BLaER1 treated with 17β-estradiol and CSF1 and Interleukin-3, amounts not matched to agents 10 nM and 100 nM (cell line): ENCODE measurements around the gene PCNX1.
"Not testable (repeated sequence)": the region's sequence is repeated elsewhere in the genome, so short reads cannot be mapped to it uniquely, and the experiment has no call there.

ENCODE experiments used
- H3K27ac ChIP-seq, 11 experiments: shearing (Covaris generic); formaldehyde crosslinking; 2 replicates each; pipeline ENCODE4 v1.8.1; 2022
- H3K27me3 ChIP-seq, 11 experiments: shearing (Covaris generic); formaldehyde crosslinking; 2 replicates each; pipeline ENCODE4 v1.8.1; 2022
- H3K36me3 ChIP-seq, 11 experiments: shearing (Covaris generic); formaldehyde crosslinking; 2 replicates each; pipeline ENCODE4 v1.8.1; 2022
- H3K4me1 ChIP-seq, 10 experiments: shearing (Covaris generic); formaldehyde crosslinking; 2 replicates each; pipeline ENCODE4 v1.8.1; 2022
- H3K4me2 ChIP-seq, 11 experiments: shearing (Covaris generic); formaldehyde crosslinking; 2 replicates each; pipeline ENCODE4 v1.8.1; 2022
- H3K4me3 ChIP-seq, 10 experiments: shearing (Covaris generic); formaldehyde crosslinking; 2 replicates each; pipeline ENCODE4 v1.8.1; 2022
- H3K9ac ChIP-seq, 11 experiments: shearing (Covaris generic); formaldehyde crosslinking; 2 replicates each; pipeline ENCODE4 v1.8.1; 2022
- H3K9me3 ChIP-seq, 11 experiments: shearing (Covaris generic); formaldehyde crosslinking; replicated peaks in 1 of 11; 2 replicates each; pipeline ENCODE4 v1.8.1; 2022
- H4K20me1 ChIP-seq, 11 experiments: shearing (Covaris generic); formaldehyde crosslinking; 2 replicates each; pipeline ENCODE4 v1.8.1; 2022
- Cebpa-rat ChIP-seq, 11 experiments: shearing (Covaris generic); IDR thresholded peaks; 2 replicates each; pipeline ENCODE4 v1.8.1; 2022

The PCNX1 gene

DNA sequence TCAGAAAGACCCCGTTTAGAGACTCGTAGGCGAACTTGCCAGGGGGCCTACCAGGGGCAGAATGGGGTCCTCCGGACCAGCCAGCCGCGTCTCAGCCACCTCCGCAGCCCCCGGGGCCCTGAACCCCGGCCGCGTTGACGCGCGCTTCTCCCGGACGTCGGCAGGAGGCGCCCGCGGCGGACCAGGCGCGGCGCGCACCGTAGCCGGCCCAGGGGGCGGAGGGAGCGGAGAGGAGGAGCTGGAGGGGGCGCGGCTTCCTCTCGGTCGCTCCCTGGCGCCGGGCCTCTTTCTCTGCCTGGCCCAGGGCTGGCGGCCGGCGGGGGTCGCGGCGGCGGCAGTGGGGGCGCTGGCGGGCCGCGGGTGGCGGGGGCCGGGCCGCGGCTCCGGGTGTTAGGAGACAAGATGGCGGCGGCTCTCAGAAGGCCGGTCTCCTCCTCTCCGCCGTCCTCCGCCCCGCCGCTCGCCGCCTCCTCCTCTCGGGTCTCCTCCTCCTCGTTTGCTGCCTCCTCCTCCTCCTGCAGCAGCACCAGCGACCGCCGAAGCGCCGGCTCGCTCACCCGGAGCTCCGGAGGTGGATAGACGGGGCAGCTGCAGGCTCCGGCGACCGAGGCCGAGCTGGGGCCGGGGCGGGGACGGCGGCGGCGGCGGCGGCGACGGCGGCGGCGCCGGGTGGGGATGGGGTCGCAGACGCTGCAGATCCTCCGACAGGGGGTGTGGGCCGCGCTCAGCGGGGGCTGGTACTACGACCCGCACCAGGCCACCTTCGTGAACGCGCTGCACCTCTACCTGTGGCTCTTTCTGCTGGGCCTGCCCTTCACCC, at the start of gene PCNX1:
Gene PCNX1, plus strand, starts transcription at position 284 of the 820 bp plus-strand sequence. Its CDS starts 392 bp downstream, at position 676.
- Histone ChIP-seq H3K9me3 (peaks cover 0 to 2% (median 0%) of the 10 kb centered on the region in 11 experiments; a peak in 1 of 22 replicates), H3K27ac (peak within 1 kb of the TSS; percentile 85 to 96 (median 94)), H3K9ac (peak within 1 kb of the TSS; percentile 86 to 98 (median 96))

DNA sequence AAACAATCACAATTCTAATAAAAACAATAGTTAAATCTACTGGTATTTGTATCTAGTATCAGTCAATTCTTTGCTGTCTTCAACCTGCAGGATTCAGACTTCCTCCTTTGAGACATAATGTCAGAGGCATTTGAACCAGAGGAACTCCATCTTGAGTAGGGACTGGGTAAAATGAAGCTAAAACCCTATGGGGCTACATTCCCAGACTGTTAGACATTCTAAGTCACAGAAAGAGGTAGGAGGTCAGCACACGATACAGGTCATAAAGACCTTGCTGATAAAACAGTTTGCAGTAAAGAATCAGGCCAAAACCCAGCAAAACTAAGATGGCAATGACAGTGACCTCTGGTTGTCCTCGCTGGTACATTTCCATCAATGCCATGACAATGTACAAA, 49.8 kb upstream of the PCNX1 start:
- H3K36me3 ChIP-seq, result no peaks in the 10 kb centered on the region
- no peak overlapping the region for H3K9ac ChIP-seq
- H3K4me1 ChIP-seq, result peaks cover 0 to 8% (median 0%) of the 10 kb centered on the region in 10 experiments; a peak in 1 of 20 replicates
- H3K27ac ChIP-seq, result no peak overlapping the region
- no peak overlapping the region for H3K4me3 ChIP-seq
- no peak overlapping the region for H3K4me2 ChIP-seq
- peaks cover 0 to 25% (median 0%) of the 10 kb centered on the region in 11 experiments; a peak in 2 of 22 replicates for H3K9me3 ChIP-seq
- H3K27me3 ChIP-seq, result peaks cover 0 to 29% (median 0%) of the 10 kb centered on the region in 11 experiments; a peak in 5 of 22 replicates
- no peaks in the 10 kb centered on the region for H4K20me1 ChIP-seq
- TF ChIP-seq Cebpa-rat (IDR thresholded peaks at IDR 0.05), result no peak

More for the DNA sequence above, at the start of gene PCNX1:
- no peak for TF ChIP-seq Cebpa-rat (IDR thresholded peaks at IDR 0.05)
- Histone ChIP-seq H3K4me1 (peaks cover 17 to 36% (median 26%) of the 10 kb centered on the region in 10 experiments), H3K4me2 (peak within 1 kb of the TSS; percentile 78 to 96 (median 89)), H3K4me3 (peak within 1 kb of the TSS; percentile 84 to 99 (median 98)), H3K27me3 (no peaks in the 10 kb centered on the region), H3K36me3 (peaks cover 0 to 10% (median under 1%) of the 10 kb centered on the region in 11 experiments; a peak in 7 of 22 replicates), H4K20me1 (peaks cover 14 to 43% (median 35%) of the 10 kb centered on the region in 11 experiments; a peak in 21 of 22 replicates)

DNA sequence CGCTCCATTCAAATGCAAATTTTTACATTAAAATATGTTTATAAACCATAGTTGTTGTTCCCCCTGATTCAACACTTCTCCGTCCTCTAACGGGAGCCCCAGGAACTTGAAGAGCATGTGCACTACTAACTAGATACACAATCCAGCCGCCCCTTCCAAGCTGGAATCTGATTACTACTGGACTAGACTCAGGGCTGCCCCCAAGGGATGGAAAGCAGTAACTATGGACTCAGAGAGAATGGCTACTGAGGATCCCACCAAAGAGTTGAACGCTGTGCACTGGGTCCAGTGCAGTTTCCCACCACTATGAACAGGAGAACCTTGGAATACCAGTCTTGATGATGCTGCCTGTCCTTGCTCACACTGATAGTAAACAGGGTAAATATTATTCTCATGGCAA, 48.6 kb upstream of the PCNX1 start:
- TF ChIP-seq Cebpa-rat (IDR thresholded peaks at IDR 0.05), result no peak
- Histone ChIP-seq H4K20me1 (no peaks in the 10 kb centered on the region), H3K4me3 (no peak overlapping the region), H3K9ac (no peak overlapping the region), H3K9me3 (peaks cover 0 to 26% (median 0%) of the 10 kb centered on the region in 11 experiments; a peak in 3 of 22 replicates), H3K27ac (no peak overlapping the region), H3K4me1 (peaks cover 0 to 8% (median 0%) of the 10 kb centered on the region in 10 experiments; a peak in 1 of 20 replicates), H3K27me3 (peaks cover 0 to 29% (median 0%) of the 10 kb centered on the region in 11 experiments; a peak in 5 of 22 replicates), H3K36me3 (no peaks in the 10 kb centered on the region), H3K4me2 (no peak overlapping the region)

DNA sequence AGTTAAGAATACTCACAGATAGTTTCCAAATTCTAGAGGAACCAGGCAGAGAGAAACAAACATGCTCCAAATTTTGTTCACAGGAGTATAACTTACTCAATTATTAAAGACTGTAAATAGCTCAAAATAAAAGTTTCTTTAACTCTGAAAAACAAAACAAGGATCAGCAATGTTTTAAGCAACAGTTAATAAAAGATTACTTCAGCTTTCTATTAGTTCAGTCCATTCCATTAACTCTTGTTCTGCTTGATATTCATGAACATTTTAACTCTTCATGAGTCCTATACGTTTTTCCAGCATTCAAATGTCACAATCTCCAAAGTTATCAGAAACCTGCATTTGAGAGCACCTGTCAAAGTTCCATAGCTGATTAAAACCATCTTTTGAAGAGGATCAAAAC, 40.3 kb upstream of the PCNX1 start:
- not testable (repeated sequence) for H3K9ac ChIP-seq, H3K36me3 ChIP-seq, H4K20me1 ChIP-seq, H3K4me2 ChIP-seq, H3K4me1 ChIP-seq, H3K27ac ChIP-seq, H3K27me3 ChIP-seq, H3K4me3 ChIP-seq
- H3K9me3 ChIP-seq, result peaks cover 64 to 85% (median 73%) of the 10 kb centered on the region in 11 experiments

DNA sequence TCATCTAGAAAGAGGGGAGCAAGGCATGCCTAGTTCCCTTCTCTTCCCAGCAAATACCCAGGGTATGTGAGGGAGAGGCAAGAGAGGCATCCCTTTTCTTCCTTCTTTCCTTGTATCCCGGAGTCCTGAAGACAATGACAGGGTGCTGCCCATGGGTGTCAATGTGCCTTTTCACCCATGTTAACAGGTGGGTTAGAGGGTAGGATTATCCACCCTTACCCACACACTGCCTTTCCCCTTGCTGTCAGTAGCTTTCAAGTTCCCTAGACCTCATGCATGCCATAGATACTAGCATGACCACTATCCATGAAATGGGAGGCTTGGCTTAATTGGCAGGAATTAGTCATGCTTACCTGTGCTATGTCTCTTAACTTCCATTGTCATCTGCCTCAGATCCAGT, 36.3 kb upstream of the PCNX1 start:
- Histone ChIP-seq H3K27ac (no peak overlapping the region), H3K4me2 (no peak overlapping the region), H3K9me3 (peaks cover 58 to 80% (median 66%) of the 10 kb centered on the region in 11 experiments), H3K36me3 (0 out of 22 replicates have a peak, but pooled peaks cover 0 to 4% (median 0%) of the 10 kb centered on the region in 11 experiments), H4K20me1 (no peaks in the 10 kb centered on the region), H3K4me1 (no peaks in the 10 kb centered on the region), H3K4me3 (no peak overlapping the region), H3K9ac (no peak overlapping the region), H3K27me3 (peaks cover 0 to 8% (median 0%) of the 10 kb centered on the region in 11 experiments; a peak in 2 of 22 replicates)
- TF ChIP-seq Cebpa-rat (IDR thresholded peaks at IDR 0.05), result no peak

DNA sequence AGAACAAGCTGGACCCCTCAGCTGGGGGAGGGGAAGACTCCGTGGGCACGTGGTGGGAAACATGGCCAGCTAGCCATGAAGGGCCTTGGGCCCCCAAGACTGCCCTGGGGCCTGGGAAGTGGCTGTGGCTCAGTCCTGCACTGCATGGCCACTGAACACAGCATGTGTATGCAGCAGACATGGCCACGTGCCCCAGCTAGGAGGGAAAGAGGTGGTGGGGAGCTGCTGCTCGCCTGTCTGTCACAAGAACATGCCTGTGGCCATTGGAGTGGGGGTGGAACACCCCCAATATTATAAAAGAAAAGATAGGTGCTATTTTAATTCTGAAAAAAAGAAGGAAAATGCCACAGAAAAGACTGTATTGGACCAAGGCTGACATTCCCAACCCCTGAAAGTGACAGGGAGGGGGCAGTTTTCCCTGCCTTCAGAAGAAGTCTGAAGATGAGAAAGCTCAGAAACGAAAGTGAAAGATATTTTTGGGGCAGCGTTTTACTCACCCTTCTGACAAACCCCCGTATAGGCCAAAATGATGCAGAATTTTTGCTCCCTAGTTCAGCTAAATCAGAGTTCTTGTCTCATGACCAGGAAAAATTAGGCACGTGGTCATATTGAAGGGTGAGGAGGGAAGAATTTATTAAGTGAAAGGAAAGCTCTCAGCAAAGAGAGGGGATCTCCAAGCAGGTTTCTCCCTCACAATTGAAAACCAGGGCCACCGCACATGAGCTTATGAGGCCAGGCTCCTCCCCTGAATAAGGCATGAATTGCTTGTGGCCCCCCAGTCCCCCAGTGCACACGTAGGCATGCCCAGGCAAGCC, 35.2 kb upstream of the PCNX1 start:
- Histone ChIP-seq H3K4me1 (no peaks in the 10 kb centered on the region), H3K36me3 (0 out of 22 replicates have a peak, but pooled peaks cover 0 to 4% (median 0%) of the 10 kb centered on the region in 11 experiments), H4K20me1 (no peaks in the 10 kb centered on the region), H3K9me3 (peaks cover 48 to 76% (median 58%) of the 10 kb centered on the region in 11 experiments), H3K27me3 (peaks cover 0 to 15% (median 0%) of the 10 kb centered on the region in 11 experiments; a peak in 3 of 22 replicates), H3K9ac (no peak overlapping the region), H3K27ac (no peak overlapping the region), H3K4me2 (no peak overlapping the region), H3K4me3 (no peak overlapping the region; a peak in 1 of 20 replicates)
- no peak for TF ChIP-seq Cebpa-rat (IDR thresholded peaks at IDR 0.05)

DNA sequence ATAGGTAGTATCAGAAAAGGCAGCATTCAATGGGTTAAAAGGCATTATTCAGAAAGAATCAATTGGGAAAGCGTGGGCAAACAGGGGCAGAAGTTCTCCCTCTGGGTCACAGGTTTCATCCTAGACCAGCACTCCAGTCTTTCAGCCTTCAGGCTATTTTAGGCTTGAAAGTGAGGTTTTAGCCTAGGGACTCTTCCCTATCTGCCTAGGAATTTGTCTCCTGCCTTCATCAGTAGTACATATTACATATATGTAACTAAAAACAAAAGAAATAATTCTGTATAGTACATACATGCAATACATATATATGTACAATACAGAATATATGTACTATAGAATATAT, 34.6 kb upstream of the PCNX1 start:
- Histone ChIP-seq H3K27me3 (peaks cover 0 to 15% (median 0%) of the 10 kb centered on the region in 11 experiments; a peak in 3 of 22 replicates), H3K36me3 (0 out of 22 replicates have a peak, but pooled peaks cover 0 to 4% (median 0%) of the 10 kb centered on the region in 11 experiments), H4K20me1 (no peaks in the 10 kb centered on the region), H3K4me3 (no peak overlapping the region), H3K4me1 (no peaks in the 10 kb centered on the region), H3K4me2 (no peak overlapping the region), H3K9me3 (peaks cover 42 to 70% (median 52%) of the 10 kb centered on the region in 11 experiments), H3K9ac (no peak overlapping the region), H3K27ac (no peak overlapping the region)
- TF ChIP-seq Cebpa-rat (IDR thresholded peaks at IDR 0.05), result no peak

DNA sequence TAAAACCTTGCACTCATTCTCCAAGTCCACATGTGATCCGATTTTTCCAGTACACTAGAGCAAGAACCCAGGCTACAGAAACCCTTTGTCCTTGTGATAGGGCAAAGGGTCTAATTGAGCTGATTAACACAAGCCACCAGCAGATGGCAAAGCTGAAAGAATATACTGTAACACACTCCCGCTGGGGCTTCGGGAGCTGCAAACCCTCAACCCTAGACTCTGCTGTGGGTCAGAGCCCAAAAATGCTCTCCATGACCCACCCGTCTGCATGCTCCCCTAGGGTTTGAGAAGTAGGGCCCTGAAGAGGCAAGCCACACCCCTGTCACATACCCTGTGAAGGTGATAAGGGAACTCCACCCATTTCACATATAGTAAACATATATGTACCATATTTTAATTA, 33.6 kb upstream of the PCNX1 start:
- Histone ChIP-seq H3K27me3 (peaks cover 0 to 21% (median 0%) of the 10 kb centered on the region in 11 experiments; a peak in 4 of 22 replicates), H3K4me3 (no peak overlapping the region), H4K20me1 (no peaks in the 10 kb centered on the region), H3K36me3 (0 out of 22 replicates have a peak, but pooled peaks cover 0 to 4% (median 0%) of the 10 kb centered on the region in 11 experiments), H3K4me2 (no peak overlapping the region), H3K4me1 (peaks cover 0 to under 1% (median 0%) of the 10 kb centered on the region in 10 experiments; a peak in 1 of 20 replicates), H3K27ac (no peak overlapping the region), H3K9ac (no peak overlapping the region), H3K9me3 (peaks cover 34 to 67% (median 45%) of the 10 kb centered on the region in 11 experiments)
- no peak for TF ChIP-seq Cebpa-rat (IDR thresholded peaks at IDR 0.05)

DNA sequence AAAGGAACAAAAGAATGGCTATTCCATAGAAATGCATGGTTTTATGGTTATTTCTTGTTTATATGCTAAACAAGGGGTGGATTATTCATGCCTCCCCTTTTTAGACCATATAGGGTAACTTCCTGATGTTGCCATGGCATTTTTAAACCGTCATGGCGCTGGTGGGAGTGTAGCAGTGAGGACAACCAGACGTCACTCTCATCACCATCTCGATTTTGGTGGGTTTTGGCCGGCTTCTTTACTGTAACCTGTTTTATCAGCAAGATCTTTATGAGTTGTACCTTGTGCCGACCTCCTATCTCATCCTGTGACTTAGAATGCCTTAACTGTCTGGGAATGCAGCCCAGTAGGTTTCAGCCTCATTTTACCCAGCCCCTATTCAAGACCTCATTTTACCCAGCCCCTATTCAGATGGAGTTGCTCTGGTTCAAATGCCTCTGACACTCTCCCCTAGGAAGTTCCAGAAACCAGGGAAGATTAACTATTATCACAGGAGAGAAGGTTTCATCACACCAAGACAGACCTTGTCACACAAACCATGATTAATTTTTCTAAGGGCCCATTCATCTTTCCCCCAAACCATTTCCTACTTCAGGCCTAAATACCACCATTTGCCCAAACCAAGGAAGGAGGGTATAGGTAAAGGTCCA, 31.3 kb upstream of the PCNX1 start:
- not testable (repeated sequence) for H4K20me1 ChIP-seq, H3K36me3 ChIP-seq, H3K27ac ChIP-seq, H3K9ac ChIP-seq, H3K4me3 ChIP-seq, H3K4me2 ChIP-seq
- Histone ChIP-seq H3K4me1 (peaks cover 0 to 14% (median under 1%) of the 10 kb centered on the region in 10 experiments; a peak in 10 of 20 replicates), H3K9me3 (peaks cover 18 to 46% (median 24%) of the 10 kb centered on the region in 11 experiments), H3K27me3 (peaks cover 0 to 43% (median 0%) of the 10 kb centered on the region in 11 experiments; a peak in 6 of 22 replicates)
